SK-N-SH treated with all-trans-retinoic acid at 6 μM for 48 hours (cell line): ENCODE results near the gene RNF17.

Experiments
- ATAC-seq: fragments of 200-7000 bp; cut with Tn5 transposase; 3 replicates; pipeline ENCODE4 v1.9.1; 2020; ENCODE audit warnings: mild to moderate bottlenecking, moderate library complexity
- ARNTL ChIP-seq: fragments of 450-650 bp; formaldehyde crosslinking; IDR thresholded peaks from 2 replicates; pipeline ENCODE4 v1.5.0; 2020; ENCODE audit warnings: low read depth, mild to moderate bottlenecking, moderate library complexity, borderline replicate concordance
- CSDC2 ChIP-seq: fragments of 250-450 bp; sonication (Bioruptor Pico); IDR thresholded peaks from 2 replicates; pipeline ENCODE4 v1.5.0; 2020; ENCODE audit warnings: mild to moderate bottlenecking, moderate library complexity
- ESRRG ChIP-seq: fragments of 250-450 bp; sonication (Bioruptor Pico); IDR thresholded peaks from 2 replicates; pipeline ENCODE4 v1.6.1; 2021; ENCODE audit warnings: mild to moderate bottlenecking
- GLIS3 ChIP-seq: fragments of 250-450 bp; sonication (Bioruptor Pico); IDR thresholded peaks from 2 replicates; pipeline ENCODE4 v1.5.0; 2020; ENCODE audit warnings: mild to moderate bottlenecking, moderate library complexity
- ISL1 ChIP-seq: fragments of 250-450 bp; sonication (Bioruptor Pico); IDR thresholded peaks from 2 replicates; pipeline ENCODE4 v2.1.2; 2022; ENCODE audit warnings: mild to moderate bottlenecking, moderate library complexity
- OSR1 ChIP-seq: fragments of 250-450 bp; sonication (Bioruptor Pico); IDR thresholded peaks from 2 replicates; pipeline ENCODE4 v1.8.0; 2022; ENCODE audit warnings: moderate library complexity, mild to moderate bottlenecking, inconsistent platforms
- PPARA ChIP-seq: fragments of 250-450 bp; sonication (Bioruptor Pico); IDR thresholded peaks from 2 replicates; pipeline ENCODE4 v1.5.0; 2020; ENCODE audit warnings: mild to moderate bottlenecking, borderline replicate concordance
- RARB ChIP-seq: fragments of 250-450 bp; sonication (Bioruptor Pico); IDR thresholded peaks from 2 replicates; pipeline ENCODE4 v1.8.0; 2021; ENCODE audit warnings: mild to moderate bottlenecking, moderate library complexity
- SNAI2 ChIP-seq: fragments of 250-450 bp; sonication (Bioruptor Pico); IDR thresholded peaks from 2 replicates; pipeline ENCODE4 v1.5.0; 2020; ENCODE audit warnings: mild to moderate bottlenecking, moderate library complexity
- TCF4 ChIP-seq: fragments of 250-450 bp; sonication (Bioruptor Pico); IDR thresholded peaks from 2 replicates; pipeline ENCODE4 v1.8.0; 2021; ENCODE audit warnings: mild to moderate bottlenecking, moderate library complexity, borderline replicate concordance
- TOX ChIP-seq: fragments of 250-450 bp; sonication (Bioruptor Pico); IDR thresholded peaks from 2 replicates; pipeline ENCODE4 v1.8.0; 2021; ENCODE audit warnings: mild to moderate bottlenecking, moderate library complexity, borderline replicate concordance
- ZC3H10 ChIP-seq: fragments of 250-450 bp; sonication (Bioruptor Pico); IDR thresholded peaks from 2 replicates; pipeline ENCODE4 v1.5.1; 2021; ENCODE audit warnings: mild to moderate bottlenecking, moderate library complexity
- ZFP3 ChIP-seq: fragments of 250-450 bp; sonication (Bioruptor Pico); IDR thresholded peaks from 2 replicates; pipeline ENCODE4 v1.5.0; 2020; ENCODE audit warnings: mild to moderate bottlenecking, moderate library complexity
- ZFP30 ChIP-seq: fragments of 450-650 bp; formaldehyde crosslinking; IDR thresholded peaks from 2 replicates; pipeline ENCODE4 v1.5.0; 2022; ENCODE audit warnings: mild to moderate bottlenecking, moderate library complexity
- ZNF565 ChIP-seq: fragments of 450-650 bp; formaldehyde crosslinking; conservative IDR thresholded peaks from 2 replicates; pipeline ENCODE4 v1.5.0; 2020; ENCODE audit warnings: low read depth, mild to moderate bottlenecking, moderate library complexity
- ZNF70 ChIP-seq: fragments of 450-650 bp; formaldehyde crosslinking; IDR thresholded peaks from 2 replicates; pipeline ENCODE4 v1.5.0; 2020; ENCODE audit warnings: mild to moderate bottlenecking, moderate library complexity
- ZNF8 ChIP-seq: fragments of 450-650 bp; formaldehyde crosslinking; IDR thresholded peaks from 2 replicates; pipeline ENCODE4 v1.5.0; 2020; ENCODE audit warnings: mild to moderate bottlenecking, moderate library complexity
- TF ChIP-seq, protein P1 (sequence below): fragments of 250-450 bp; sonication (Bioruptor Pico); IDR thresholded peaks from 2 replicates; pipeline ENCODE4 v1.5.1; 2021; ENCODE audit warnings: mild to moderate bottlenecking, moderate library complexity
- TF ChIP-seq, protein P2 (sequence below): fragments of 250-450 bp; sonication (Bioruptor Pico); IDR thresholded peaks from 2 replicates; pipeline ENCODE4 v1.5.0; 2020; ENCODE audit warnings: mild to moderate bottlenecking, moderate library complexity
- TF ChIP-seq, protein P3 (sequence below): fragments of 250-450 bp; sonication (Bioruptor Pico); IDR thresholded peaks from 2 replicates; pipeline ENCODE4 v1.8.0; 2020; ENCODE audit warnings: mild to moderate bottlenecking, moderate library complexity, borderline replicate concordance
- TF ChIP-seq, protein P4 (sequence below): fragments of 250-450 bp; sonication (Bioruptor Pico); IDR thresholded peaks from 2 replicates; pipeline ENCODE4 v1.5.1; 2020; ENCODE audit warnings: low read depth, mild to moderate bottlenecking, moderate library complexity

The RNF17 gene

DNA sequence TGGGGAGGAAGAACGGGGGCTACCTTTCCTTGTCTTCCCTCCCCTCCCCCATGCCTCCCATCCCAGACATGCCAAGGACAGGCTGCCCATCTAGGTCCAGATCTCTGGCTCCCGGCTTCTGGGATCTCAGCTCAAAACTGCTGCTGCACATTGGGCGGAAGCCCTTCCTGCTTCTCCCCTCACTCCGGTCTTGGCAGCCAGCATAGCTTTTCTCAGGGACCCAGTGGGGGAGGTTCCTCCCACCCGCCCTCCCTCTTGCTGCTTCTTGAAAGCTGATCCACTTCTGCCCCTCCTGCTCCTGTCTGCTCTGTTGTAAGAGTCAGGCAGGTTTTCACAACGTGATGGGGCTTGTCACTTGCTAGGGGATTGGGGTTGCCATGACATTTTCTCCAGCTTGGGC, 21.7 kb upstream of the RNF17 start:
- TF ChIP-seq ZNF565 (no peak), CSDC2 (no peak), ZC3H10 (no peak), TCF4 (no peak), GLIS3 (CRISPR knock-in tag) (no peak), ZNF8 (CRISPR knock-in tag) (no peak), ZNF70 (no peak), TOX (no peak), PPARA (CRISPR knock-in tag) (no peak)
- TF ChIP-seq, protein P1, sequence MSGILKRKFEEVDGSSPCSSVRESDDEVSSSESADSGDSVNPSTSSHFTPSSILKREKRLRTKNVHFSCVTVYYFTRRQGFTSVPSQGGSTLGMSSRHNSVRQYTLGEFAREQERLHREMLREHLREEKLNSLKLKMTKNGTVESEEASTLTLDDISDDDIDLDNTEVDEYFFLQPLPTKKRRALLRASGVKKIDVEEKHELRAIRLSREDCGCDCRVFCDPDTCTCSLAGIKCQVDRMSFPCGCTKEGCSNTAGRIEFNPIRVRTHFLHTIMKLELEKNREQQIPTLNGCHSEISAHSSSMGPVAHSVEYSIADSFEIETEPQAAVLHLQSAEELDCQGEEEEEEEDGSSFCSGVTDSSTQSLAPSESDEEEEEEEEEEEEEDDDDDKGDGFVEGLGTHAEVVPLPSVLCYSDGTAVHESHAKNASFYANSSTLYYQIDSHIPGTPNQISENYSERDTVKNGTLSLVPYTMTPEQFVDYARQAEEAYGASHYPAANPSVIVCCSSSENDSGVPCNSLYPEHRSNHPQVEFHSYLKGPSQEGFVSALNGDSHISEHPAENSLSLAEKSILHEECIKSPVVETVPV (CRISPR knock-in tag) = no peak
- TF ChIP-seq, protein P2, sequence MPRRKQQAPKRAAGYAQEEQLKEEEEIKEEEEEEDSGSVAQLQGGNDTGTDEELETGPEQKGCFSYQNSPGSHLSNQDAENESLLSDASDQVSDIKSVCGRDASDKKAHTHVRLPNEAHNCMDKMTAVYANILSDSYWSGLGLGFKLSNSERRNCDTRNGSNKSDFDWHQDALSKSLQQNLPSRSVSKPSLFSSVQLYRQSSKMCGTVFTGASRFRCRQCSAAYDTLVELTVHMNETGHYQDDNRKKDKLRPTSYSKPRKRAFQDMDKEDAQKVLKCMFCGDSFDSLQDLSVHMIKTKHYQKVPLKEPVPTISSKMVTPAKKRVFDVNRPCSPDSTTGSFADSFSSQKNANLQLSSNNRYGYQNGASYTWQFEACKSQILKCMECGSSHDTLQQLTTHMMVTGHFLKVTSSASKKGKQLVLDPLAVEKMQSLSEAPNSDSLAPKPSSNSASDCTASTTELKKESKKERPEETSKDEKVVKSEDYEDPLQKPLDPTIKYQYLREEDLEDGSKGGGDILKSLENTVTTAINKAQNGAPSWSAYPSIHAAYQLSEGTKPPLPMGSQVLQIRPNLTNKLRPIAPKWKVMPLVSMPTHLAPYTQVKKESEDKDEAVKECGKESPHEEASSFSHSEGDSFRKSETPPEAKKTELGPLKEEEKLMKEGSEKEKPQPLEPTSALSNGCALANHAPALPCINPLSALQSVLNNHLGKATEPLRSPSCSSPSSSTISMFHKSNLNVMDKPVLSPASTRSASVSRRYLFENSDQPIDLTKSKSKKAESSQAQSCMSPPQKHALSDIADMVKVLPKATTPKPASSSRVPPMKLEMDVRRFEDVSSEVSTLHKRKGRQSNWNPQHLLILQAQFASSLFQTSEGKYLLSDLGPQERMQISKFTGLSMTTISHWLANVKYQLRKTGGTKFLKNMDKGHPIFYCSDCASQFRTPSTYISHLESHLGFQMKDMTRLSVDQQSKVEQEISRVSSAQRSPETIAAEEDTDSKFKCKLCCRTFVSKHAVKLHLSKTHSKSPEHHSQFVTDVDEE = no peak
- ATAC-seq = no peak

DNA sequence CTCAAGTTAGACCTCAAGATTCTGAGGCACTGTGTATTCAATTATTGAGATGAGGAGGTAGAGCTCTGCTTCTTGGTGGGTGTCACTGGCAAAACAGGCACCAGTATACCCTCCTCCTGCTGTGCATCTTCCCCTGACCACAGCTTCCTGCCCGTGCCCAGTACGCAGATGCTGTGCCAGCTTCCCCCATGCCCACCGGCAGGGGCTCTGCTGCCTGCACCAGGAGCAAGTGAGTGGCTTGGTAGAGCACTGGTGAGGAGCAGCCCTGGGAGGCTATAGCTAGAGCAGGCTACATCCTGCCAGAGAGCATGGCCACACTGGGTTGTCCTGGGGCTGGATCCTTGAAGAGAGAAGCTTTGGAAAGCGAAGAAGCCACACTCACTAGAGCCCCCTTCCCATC, 21.0 kb upstream of the RNF17 start:
- TF ChIP-seq ZNF70 (no peak), TCF4 (no peak), ZNF565 (no peak), ZFP30 (CRISPR knock-in tag) (no peak), TOX (no peak), ZC3H10 (no peak), ZFP3 (CRISPR knock-in tag) (no peak), ISL1 (CRISPR knock-in tag) (no peak)
- TF ChIP-seq, protein P2 = no peak
- TF ChIP-seq, protein P3, sequence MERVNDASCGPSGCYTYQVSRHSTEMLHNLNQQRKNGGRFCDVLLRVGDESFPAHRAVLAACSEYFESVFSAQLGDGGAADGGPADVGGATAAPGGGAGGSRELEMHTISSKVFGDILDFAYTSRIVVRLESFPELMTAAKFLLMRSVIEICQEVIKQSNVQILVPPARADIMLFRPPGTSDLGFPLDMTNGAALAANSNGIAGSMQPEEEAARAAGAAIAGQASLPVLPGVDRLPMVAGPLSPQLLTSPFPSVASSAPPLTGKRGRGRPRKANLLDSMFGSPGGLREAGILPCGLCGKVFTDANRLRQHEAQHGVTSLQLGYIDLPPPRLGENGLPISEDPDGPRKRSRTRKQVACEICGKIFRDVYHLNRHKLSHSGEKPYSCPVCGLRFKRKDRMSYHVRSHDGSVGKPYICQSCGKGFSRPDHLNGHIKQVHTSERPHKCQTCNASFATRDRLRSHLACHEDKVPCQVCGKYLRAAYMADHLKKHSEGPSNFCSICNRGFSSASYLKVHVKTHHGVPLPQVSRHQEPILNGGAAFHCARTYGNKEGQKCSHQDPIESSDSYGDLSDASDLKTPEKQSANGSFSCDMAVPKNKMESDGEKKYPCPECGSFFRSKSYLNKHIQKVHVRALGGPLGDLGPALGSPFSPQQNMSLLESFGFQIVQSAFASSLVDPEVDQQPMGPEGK (CRISPR knock-in tag) = no peak
- TF ChIP-seq, all 23 proteins: peak for 0
- no peak for ATAC-seq

DNA sequence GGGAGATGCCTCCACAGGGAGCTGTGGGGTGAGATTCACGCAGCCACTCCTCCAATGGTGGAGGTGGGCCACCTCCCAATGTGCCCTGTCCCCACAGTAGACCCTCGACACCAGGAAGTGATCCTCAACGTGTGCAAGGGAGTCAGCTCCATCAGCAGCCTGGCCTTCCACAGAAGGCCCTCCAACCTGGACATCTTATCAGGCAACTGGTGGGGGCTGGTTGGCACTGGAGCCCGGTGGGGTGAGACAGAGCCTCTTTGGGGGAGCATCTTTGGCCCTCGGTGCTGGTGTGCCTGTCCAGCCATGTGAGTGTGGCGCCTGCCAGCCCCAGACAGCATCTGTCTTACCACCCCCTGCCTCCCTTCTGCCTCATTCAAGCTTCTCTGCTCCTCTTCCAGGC, 19.7 kb upstream of the RNF17 start:
- TF ChIP-seq CSDC2 = no peak
- no peak for TF ChIP-seq SNAI2
- TF ChIP-seq ZNF70 = no peak
- TF ChIP-seq RARB = no peak
- TF ChIP-seq ZNF8 (CRISPR knock-in tag) = no peak
- TF ChIP-seq GLIS3 (CRISPR knock-in tag) = no peak
- ATAC-seq = no peak

DNA sequence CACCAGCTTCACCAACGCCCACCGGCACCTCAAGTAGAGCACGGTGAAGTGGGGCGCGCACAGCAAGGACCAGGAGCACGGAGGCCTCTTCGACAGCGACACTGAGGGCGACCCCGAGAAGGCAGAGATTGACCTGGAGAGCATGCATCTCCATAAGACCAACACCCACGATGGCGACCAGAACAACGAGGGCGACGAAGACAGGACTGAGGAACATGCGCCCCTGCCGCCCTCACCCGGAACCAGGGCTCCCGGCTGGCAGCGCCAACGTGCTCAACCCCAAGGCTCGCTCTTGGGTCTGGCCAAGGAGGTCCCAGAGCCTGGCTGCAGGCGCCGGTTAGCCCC, 18.5 kb upstream of the RNF17 start:
- no peak for ATAC-seq
- no peak for TF ChIP-seq RARB
- TF ChIP-seq, protein P3 (CRISPR knock-in tag) = no peak
- TF ChIP-seq, protein P4, sequence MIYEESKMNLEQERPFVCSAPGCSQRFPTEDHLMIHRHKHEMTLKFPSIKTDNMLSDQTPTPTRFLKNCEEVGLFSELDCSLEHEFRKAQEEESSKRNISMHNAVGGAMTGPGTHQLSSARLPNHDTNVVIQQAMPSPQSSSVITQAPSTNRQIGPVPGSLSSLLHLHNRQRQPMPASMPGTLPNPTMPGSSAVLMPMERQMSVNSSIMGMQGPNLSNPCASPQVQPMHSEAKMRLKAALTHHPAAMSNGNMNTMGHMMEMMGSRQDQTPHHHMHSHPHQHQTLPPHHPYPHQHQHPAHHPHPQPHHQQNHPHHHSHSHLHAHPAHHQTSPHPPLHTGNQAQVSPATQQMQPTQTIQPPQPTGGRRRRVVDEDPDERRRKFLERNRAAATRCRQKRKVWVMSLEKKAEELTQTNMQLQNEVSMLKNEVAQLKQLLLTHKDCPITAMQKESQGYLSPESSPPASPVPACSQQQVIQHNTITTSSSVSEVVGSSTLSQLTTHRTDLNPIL = no peak
- TF ChIP-seq OSR1 (CRISPR knock-in tag) = no peak
- no peak for TF ChIP-seq GLIS3 (CRISPR knock-in tag)
- no peak for TF ChIP-seq ARNTL (CRISPR knock-in tag)
- TF ChIP-seq ZC3H10 = no peak
- TF ChIP-seq ZFP30 (CRISPR knock-in tag) = no peak
- no peak for TF ChIP-seq ZFP3 (CRISPR knock-in tag)
- TF ChIP-seq TOX = no peak
- no peak for TF ChIP-seq ZNF8 (CRISPR knock-in tag)
- no peak for TF ChIP-seq ZNF565
- no peak for TF ChIP-seq ZNF70
- TF ChIP-seq ISL1 (CRISPR knock-in tag) = no peak
- TF ChIP-seq ESRRG (CRISPR knock-in tag) = no peak
- TF ChIP-seq, protein P2 = no peak
